HL-60/S4 treated with retinoic acid at 250 ng/mL for 4 days and 3 days (cell line): ENCODE measurements around the gene CH25H.

Experiments used
- in situ Hi-C: fragments of 300-500 bp; cut with MboI; formaldehyde crosslinking; loops from 2 replicates; pipeline ENCODE4 v1.7.0; 2022; ENCODE audit warnings: low sequenced_read_pairs

The CH25H gene

DNA sequence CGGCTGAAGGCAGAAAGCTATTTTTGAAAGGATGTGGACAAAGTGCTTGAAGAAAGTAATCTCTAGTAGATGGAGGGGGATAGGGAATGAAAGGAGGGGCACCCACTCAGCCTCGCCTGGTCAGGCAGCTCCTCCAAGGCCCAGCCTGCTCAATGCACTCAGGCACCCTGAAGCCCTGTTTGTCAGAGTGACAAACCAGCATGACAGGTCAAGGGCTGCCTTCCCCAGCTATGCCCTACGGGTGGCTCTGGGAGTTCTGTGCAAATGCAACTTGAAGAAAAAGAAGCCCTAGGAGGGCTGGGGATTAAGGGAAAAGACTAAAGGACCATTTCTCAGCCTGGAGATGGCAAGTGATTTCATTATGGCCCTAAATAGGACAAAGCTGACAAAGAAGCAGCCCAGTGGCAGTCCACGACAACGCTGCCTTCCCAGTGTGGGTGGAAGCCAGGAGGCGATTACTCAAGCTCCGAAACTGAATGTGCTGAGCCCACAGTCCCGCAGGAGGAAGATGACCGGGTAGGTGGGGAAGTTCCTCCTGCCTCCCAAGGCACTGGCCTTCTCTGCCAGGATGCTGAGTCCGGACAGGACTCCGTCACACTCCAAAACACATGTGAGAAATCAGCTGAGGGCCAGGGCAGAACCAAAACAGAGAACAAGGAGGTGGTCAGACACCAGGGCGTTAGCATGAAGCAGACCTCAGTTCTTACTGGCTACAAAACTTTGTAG, 28.1 kb upstream of the CH25H start:
- in situ Hi-C loops, result no loop called here

DNA sequence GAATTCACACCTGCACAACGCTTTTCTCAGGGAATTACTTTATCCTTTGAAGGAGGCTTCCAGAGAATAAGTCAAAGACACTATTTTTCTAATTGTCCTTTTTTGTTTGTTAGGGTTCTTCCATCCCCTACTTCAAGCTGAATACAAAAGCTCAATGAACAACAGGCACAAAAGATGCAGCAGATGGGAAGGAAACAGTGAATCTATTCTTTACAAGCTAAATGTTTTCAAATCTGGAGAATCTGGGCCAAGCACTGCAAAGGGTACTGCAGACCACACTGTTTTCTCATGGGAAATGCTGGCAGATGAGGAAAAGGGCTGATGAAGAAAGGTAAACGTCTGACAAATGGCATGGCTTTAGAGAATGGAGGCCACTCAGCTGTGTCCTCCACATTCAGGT, 25.9 kb upstream of the CH25H start:
- in situ Hi-C loops, result no loop called here

- in situ Hi-C loops, result no loop called here
Measured at GRCh38 chr10:89228962-89229361, 21.8 kb upstream of the CH25H start.

GRCh38 chr10:89228146-89228545, 21.0 kb upstream of the CH25H start:
- in situ Hi-C loops, result no loop called here

DNA sequence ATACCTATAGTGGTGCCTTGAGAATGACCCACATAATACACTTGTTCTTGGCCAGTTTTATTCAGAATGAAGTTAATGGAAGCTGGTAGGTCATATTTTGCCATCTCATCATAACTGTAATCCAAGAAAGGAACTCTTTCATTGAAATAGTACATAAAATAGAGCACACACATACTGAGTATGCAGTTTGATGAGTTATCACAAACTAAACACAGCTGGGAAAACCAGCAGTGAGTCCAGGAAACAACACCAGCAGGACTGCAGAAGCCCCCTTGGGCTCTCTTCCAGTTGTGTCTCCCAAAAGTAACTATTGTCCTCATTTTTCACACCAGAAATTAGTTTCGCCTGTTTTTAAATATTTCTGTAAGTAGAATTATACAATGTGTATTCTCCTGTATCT, 19.8 kb upstream of the CH25H start:
- in situ Hi-C loops, result no loop called here

GRCh38 chr10:89224739-89225443, 17.8 kb upstream of the CH25H start:
- in situ Hi-C loops, result loop anchor here (25.0 kb wide), 1 partner anchor 288 kb away; no protein-coding TSS in a partner anchor

- in situ Hi-C loops, result loop anchor here (25.0 kb wide), 1 partner anchor 285 kb away; no protein-coding TSS in a partner anchor
Measured at GRCh38 chr10:89221919-89222318, 14.8 kb upstream of the CH25H start.

DNA sequence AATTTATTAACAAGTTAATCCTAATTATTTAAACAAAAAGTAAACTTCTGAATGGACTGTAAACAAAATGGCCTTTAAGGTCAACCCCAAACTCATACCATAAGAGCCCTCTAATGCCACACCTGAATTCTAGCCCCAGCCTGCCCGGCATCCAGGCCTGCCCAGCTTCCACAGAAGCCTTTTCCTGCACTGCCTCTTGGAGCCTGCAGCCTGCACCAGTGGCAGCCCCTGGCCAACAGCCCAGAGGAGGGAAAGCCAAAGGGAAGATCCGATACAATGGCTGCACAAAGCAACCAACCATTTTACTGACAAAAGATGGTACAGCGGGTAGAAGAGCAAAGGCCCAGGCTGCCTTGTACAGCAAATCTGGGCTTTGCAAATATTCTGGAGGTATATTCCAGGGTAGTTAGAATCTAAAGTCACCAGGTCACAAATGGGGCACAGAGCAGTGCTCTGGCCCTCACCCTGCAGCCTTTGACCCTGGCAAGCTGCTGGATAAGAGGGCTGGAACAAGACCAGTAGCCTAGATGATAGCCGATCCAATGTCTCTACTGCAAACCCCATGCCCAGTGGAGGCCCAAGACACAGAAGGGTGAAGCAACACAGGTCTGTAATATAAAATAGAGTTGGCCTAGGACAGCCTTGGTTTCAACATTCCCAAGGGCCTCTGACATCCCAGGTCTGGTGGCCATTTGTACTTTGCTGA, 12.5 kb upstream of the CH25H start:
- in situ Hi-C loops, result loop anchor here (10.0 to 25.0 kb wide), 2 partner anchors 185 to 282 kb away; no protein-coding TSS in a partner anchor

DNA sequence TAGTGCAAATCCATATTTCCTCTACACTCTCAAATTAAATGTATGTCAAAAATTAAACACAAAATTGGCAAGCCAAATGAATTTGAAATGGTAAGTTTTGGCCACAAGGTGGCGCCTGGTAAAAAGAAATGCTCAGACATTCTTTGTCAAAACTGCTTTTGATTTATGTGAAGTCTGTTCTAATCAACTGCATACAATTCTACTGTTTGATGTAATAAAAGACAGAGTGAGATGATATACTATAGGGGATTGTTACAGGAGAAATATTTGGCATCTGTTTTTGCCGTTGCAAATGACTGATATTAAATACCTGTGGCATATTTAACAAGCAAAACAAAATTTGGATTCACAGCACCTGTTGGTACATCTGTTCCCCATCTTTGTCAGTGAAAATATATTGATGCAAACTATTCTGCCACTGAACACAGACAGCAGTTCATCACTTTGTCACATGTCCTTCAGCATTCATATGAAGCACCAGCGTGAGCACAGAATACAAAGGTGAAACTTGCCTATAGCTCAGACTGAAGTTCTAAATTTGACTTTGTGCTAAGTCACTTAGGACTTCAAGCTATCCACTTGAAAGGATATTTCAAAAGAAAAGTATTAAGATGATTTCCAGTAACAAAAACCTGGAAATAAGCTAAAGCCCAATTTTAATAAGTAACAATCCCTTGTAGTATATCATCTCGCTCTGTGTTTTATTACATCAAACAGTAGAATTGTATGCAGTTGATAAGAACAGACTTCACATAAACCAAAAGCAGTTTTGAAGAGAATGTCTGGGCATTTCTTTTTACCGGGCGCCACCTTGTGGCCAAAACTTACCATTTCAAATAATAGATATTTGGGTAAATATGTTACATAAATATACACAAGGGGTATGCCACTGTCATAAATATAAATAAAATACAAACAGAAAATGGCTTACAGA, 10.2 kb upstream of the CH25H start:
- in situ Hi-C loops, result loop anchor here (10.0 to 25.0 kb wide), 2 partner anchors 183 to 280 kb away; no protein-coding TSS in a partner anchor

DNA sequence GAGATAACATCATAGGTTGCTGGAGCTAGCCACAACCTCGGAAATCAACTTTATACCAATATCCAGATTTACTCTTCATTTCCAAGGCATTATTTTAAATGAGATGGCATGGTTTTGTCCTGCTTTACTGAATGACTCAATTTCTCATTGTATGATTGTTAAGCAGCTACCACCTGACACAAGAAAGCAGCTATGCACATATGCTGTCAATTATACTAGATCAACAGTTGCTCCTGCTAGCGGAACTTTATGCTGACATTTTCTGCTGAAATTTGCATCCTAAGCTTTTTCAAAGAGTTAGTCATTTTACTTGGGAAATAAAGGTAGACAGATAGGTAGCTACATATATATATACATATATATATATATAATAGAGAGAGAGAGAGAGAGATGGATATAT, 8.9 kb upstream of the CH25H start:
- in situ Hi-C loops, result loop anchor here (10.0 to 25.0 kb wide), 2 partner anchors 181 to 279 kb away; no protein-coding TSS in a partner anchor

DNA sequence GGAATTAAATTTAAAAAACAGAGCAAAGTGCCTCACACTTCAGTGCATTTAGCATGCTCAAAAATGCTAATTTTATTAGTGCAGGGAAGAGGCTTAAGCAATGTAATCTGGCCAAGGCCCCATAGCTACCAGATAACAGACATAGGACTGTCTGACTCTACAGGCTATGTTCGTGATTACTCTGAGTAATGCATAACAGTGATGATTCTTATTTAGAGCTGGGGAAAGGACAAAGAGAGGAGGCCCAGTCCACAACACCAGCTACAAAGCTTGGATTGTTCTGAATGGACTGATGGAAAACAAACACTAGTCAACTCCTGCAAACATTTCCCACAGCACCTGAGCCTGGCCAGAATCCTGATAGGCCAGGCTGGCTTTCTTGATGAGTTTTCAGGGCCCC, 8.4 kb upstream of the CH25H start:
- in situ Hi-C loops, result loop anchor here (10.0 to 25.0 kb wide), 2 partner anchors 181 to 278 kb away; no protein-coding TSS in a partner anchor

DNA sequence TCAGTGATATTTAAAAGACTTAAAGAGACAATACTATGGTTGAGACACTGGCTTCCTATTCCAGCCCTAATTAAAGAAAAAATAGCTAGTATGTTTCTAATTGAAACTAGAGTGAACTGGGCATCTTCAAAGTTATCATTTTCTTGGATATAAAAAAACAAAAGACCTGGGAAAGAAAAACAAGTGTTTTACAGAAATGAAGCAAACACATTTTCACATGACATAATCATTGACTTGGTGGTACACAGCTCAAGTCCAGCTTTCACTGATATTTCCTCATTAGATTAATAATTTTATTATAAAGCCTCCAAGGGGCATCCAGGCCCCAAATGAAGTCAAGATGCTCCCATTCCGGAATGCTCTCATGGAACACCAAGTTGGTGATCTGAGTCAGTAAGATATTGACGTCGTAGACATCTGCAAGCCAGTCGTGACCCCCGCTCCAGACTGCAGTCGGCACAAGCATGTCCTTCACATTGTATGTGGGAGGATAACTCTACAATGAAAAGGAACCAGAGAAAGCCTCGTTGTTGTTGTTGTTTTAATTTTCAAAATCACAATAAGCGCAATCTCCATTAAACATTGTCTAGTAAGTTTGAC, 7.5 kb upstream of the CH25H start:
- in situ Hi-C loops, result loop anchor here (10.0 to 25.0 kb wide), 2 partner anchors 180 to 277 kb away; no protein-coding TSS in a partner anchor

GRCh38 chr10:89213191-89213808, 6.2 kb upstream of the CH25H start:
- in situ Hi-C loops, result loop anchor here (10.0 to 25.0 kb wide), 2 partner anchors 178 to 276 kb away; no protein-coding TSS in a partner anchor

GRCh38 chr10:89210794-89211425, 3.8 kb upstream of the CH25H start:
- in situ Hi-C loops, result loop anchor here (10.0 to 25.0 kb wide), 2 partner anchors 176 to 274 kb away; no protein-coding TSS in a partner anchor

- in situ Hi-C loops, result loop anchor here (10.0 to 25.0 kb wide), 2 partner anchors 175 to 272 kb away; no protein-coding TSS in a partner anchor
Measured at GRCh38 chr10:89209718-89210117, 2.6 kb upstream of the CH25H start.

DNA sequence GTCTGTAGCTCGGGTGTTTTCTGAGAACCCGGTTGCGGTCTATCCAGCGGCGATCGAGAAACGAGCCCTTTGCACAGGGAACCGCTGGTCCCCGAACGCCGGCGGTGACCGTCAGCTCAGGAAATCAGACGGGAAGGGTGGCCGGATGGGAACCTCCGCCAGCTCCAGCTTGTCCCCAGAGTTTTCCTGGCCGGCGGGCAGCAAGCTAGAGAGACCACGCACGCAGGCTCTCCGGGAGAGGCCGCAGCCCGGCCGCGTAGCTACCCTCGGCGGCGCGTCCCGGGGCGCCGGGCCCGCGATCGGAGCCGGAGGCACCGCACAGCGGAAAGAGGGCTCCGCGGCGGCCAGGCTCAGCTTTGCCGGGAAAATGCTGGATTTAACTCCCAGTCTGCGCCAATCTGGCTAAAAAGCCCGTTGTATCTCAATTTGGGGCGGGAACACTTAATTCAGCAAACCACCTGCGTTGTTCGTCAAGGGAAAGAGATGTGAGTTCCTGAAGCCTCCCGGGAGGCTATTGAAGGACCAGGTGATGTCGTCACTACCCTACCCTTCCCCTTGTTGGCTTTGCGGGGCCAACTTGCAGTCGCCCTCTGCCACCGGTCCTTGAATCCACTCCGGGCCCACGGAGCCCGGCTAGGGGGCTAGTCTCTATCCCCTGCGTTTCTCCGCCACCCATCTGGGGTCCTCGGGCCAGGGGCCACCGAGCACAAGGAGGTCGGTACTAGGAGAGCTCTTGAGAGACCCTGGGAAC, 859 bp upstream of the CH25H start:
- in situ Hi-C loops, result loop anchor here (25.0 kb wide), 1 partner anchor 271 kb away; no protein-coding TSS in a partner anchor

GRCh38 chr10:89206402-89207180, 526 bp downstream of the CH25H start:
- in situ Hi-C loops, result loop anchor here (25.0 kb wide), 1 partner anchor 269 kb away; no protein-coding TSS in a partner anchor
